K562 (cell line): ENCODE data around the gene LIX1L. TPM values are rescaled to one million over a fixed set of nuclear protein-coding genes. Genes with fewer than 3 reads are reported as not detected.

Experiments used
- CREB1 ChIP-seq, 2 experiments: sonication (generic) in 1 of 2; formaldehyde crosslinking in 1 of 2; IDR thresholded peaks; 2 replicates each; pipeline versions ENCODE4 v1.6.1 to v1.8.0; 2012 to 2022; ENCODE audit warnings: inconsistent platforms in 1 of 2, mild to moderate bottlenecking in 1 of 2, missing genetic modification reagents in 1 of 2, moderate library complexity in 1 of 2
- ELF4 ChIP-seq: fragments of 450-650 bp; formaldehyde crosslinking; IDR thresholded peaks from 2 replicates; pipeline ENCODE4 v1.4.0; 2022; ENCODE audit warnings: missing genetic modification characterization
- GABPA ChIP-seq: fragments of 200-800 bp; sonication (Bioruptor generic); conservative IDR thresholded peaks from 2 replicates; pipeline ENCODE4 v1.6.1; 2016; ENCODE audit warnings: low read depth, missing genetic modification characterization, missing compliant biosample characterization
- HDAC1 ChIP-seq, 2 experiments: fragments of 450-650 bp; IDR thresholded peaks; 2 replicates each; pipeline ENCODE4 v1.6.1; 2016 to 2017; ENCODE audit warnings: inconsistent platforms in 1 of 2, mild to moderate bottlenecking in 1 of 2, moderate library complexity in 1 of 2
- HNRNPH1 ChIP-seq: fragments of 200-400 bp; formaldehyde crosslinking; optimal IDR thresholded peaks from 2 replicates; pipeline ENCODE3; 2017; ENCODE audit warnings: low read depth, mild to moderate bottlenecking, low read length, moderate library complexity
- HNRNPUL1 ChIP-seq: fragments of 200-400 bp; formaldehyde crosslinking; IDR thresholded peaks from 2 replicates; pipeline ENCODE4 v1.6.1; 2017; ENCODE audit warnings: low read length
- IFI16 ChIP-seq: fragments of 250-450 bp; sonication (Bioruptor Pico); IDR thresholded peaks from 2 replicates; pipeline ENCODE4 v2.1.2; 2022; ENCODE audit warnings: mild to moderate bottlenecking, inconsistent platforms
- PCBP1 ChIP-seq: fragments of 200-400 bp; formaldehyde crosslinking; IDR thresholded peaks from 2 replicates; pipeline ENCODE4 v1.6.1; 2018; ENCODE audit warnings: mild to moderate bottlenecking, low read depth, low read length; ENCODE audit not compliant: poor library complexity, severe bottlenecking
- PHB2 ChIP-seq: fragments of 450-650 bp; IDR thresholded peaks from 2 replicates; pipeline ENCODE4 v1.6.1; 2017; ENCODE audit warnings: low read depth
- POLR2AphosphoS5 ChIP-seq: IDR thresholded peaks from 2 replicates; pipeline ENCODE4 v1.6.1; 2011; ENCODE audit warnings: mild to moderate bottlenecking, low read depth, low read length, moderate library complexity; ENCODE audit not compliant: control insufficient read depth, insufficient read depth
- POLR2G ChIP-seq: fragments of 200-400 bp; formaldehyde crosslinking; IDR thresholded peaks from 2 replicates; pipeline ENCODE4 v1.6.1; 2017; ENCODE audit warnings: low read depth, mild to moderate bottlenecking, antibody characterized with exemption, low read length, moderate library complexity
- POU5F1 ChIP-seq: fragments of 150-350 bp; IDR thresholded peaks from 2 replicates; pipeline ENCODE4 v1.6.1; 2014; ENCODE audit warnings: borderline replicate concordance, low read length, low read depth, mild to moderate bottlenecking; ENCODE audit not compliant: partially characterized antibody
- RAD21 ChIP-seq, 2 experiments: fragments of 250-450 bp in 1 of 2; fragments of 450-650 bp in 1 of 2; sonication (Bioruptor Pico) in 1 of 2; formaldehyde crosslinking in 1 of 2; IDR thresholded peaks in 1 of 2; conservative IDR thresholded peaks in 1 of 2; 2 replicates each; pipeline versions ENCODE4 v1.4.0 to v1.8.0; 2020 to 2022; ENCODE audit warnings: mild to moderate bottlenecking in 2 of 2, moderate library complexity in 1 of 2
- RBBP5 ChIP-seq: fragments of 200-600 bp; sonication (generic); IDR thresholded peaks from 2 replicates; pipeline ENCODE4 v1.6.1; 2012; ENCODE audit warnings: borderline replicate concordance, mild to moderate bottlenecking, low read length, control low read depth, inconsistent platforms; ENCODE audit not compliant: insufficient read depth, poor library complexity, severe bottlenecking
- TOE1 ChIP-seq, 2 experiments: fragments of 450-650 bp in 1 of 2; sonication (generic) in 1 of 2; formaldehyde crosslinking in 1 of 2; IDR thresholded peaks; 2 replicates each; pipeline versions ENCODE4 v1.7.1 to v1.8.0; 2016 to 2022; ENCODE audit warnings: borderline replicate concordance in 2 of 2, mild to moderate bottlenecking in 2 of 2, antibody characterized with exemption in 1 of 2, inconsistent platforms in 1 of 2, low read depth in 1 of 2, missing genetic modification reagents in 1 of 2, moderate library complexity in 1 of 2
- ZBTB1 ChIP-seq: sonication (generic); formaldehyde crosslinking; IDR thresholded peaks from 2 replicates; pipeline ENCODE4 v1.8.1; 2023; ENCODE audit warnings: missing genetic modification reagents, low read depth, mild to moderate bottlenecking, borderline replicate concordance
- ZNF3 ChIP-seq: fragments of 250-450 bp; sonication (Bioruptor Pico); IDR thresholded peaks from 2 replicates; pipeline ENCODE4 v1.5.0; 2021; ENCODE audit warnings: mild to moderate bottlenecking, moderate library complexity
- ZNF347 ChIP-seq: fragments of 450-650 bp; formaldehyde crosslinking; IDR thresholded peaks from 2 replicates; pipeline ENCODE4 v1.4.0; 2020; ENCODE audit warnings: low read depth, mild to moderate bottlenecking, moderate library complexity
- ZNF707 ChIP-seq: fragments of 250-450 bp; sonication (Bioruptor Pico); conservative IDR thresholded peaks from 2 replicates; pipeline ENCODE4 v1.8.0; 2022; ENCODE audit warnings: inconsistent platforms, mild to moderate bottlenecking, moderate library complexity
- ZZZ3 ChIP-seq: fragments of 450-650 bp; IDR thresholded peaks from 2 replicates; pipeline ENCODE4 v1.6.1; 2016; ENCODE audit warnings: antibody characterized with exemption, mild to moderate bottlenecking, moderate library complexity
- polyA plus RNA-seq, 8 experiments: library from polyadenylated mRNA; depleted of rRNA in 4 of 8; stranded (reverse) in 5 of 8; unstranded in 3 of 8; fragments of >200 nt; fragmentation: Nextera tagmentation in 2 of 8; fragmentation: Illumina TruSeq in 1 of 8; extraction: Ambion mirVana in 2 of 8; extraction: Trizol in 1 of 8; gene quantifications; 2 replicates each; pipeline versions ENCODE4 v1.2.1 to v1.2.3, GENCODE V29; 2011 to 2014; ENCODE audit warnings: inconsistent platforms in 1 of 8, missing spikeins in 1 of 8
- total RNA-seq, 7 experiments: library from RNA; depleted of rRNA in 6 of 7; stranded (reverse); fragments of >200 nt in 6 of 7; fragmentation: Illumina TruSeq in 2 of 7; extraction: Trizol in 2 of 7; gene quantifications; 2 replicates each; pipeline versions ENCODE4 v1.2.1 to v1.2.3, GENCODE V29; 2011 to 2021; ENCODE audit warnings: low replicate concordance in 1 of 7
- TF ChIP-seq, protein P1 (sequence below), 3 experiments: fragments of 200-800 bp in 1 of 3; sonication (Bioruptor generic) in 1 of 3; sonication (generic) in 1 of 3; formaldehyde crosslinking in 1 of 3; IDR thresholded peaks; 2 replicates each; pipeline versions ENCODE4 v1.6.1 to v1.8.0; 2016 to 2022; ENCODE audit warnings: mild to moderate bottlenecking in 2 of 3, missing compliant biosample characterization in 2 of 3, missing genetic modification characterization in 2 of 3, missing genetic modification reagents in 1 of 3
- TF ChIP-seq, protein P2 (sequence below): fragments of 250-450 bp; sonication (Bioruptor Pico); IDR thresholded peaks from 2 replicates; pipeline ENCODE4 v1.5.0; 2022; ENCODE audit warnings: mild to moderate bottlenecking

Gene LIX1L
- total and polyA plus RNA-seq, 9 of the 15 experiments (the other 6 are each of a cell fraction or from before 2014, with no cell fraction given): 4.6 to 26.5 (median 12.5) TPM

DNA sequence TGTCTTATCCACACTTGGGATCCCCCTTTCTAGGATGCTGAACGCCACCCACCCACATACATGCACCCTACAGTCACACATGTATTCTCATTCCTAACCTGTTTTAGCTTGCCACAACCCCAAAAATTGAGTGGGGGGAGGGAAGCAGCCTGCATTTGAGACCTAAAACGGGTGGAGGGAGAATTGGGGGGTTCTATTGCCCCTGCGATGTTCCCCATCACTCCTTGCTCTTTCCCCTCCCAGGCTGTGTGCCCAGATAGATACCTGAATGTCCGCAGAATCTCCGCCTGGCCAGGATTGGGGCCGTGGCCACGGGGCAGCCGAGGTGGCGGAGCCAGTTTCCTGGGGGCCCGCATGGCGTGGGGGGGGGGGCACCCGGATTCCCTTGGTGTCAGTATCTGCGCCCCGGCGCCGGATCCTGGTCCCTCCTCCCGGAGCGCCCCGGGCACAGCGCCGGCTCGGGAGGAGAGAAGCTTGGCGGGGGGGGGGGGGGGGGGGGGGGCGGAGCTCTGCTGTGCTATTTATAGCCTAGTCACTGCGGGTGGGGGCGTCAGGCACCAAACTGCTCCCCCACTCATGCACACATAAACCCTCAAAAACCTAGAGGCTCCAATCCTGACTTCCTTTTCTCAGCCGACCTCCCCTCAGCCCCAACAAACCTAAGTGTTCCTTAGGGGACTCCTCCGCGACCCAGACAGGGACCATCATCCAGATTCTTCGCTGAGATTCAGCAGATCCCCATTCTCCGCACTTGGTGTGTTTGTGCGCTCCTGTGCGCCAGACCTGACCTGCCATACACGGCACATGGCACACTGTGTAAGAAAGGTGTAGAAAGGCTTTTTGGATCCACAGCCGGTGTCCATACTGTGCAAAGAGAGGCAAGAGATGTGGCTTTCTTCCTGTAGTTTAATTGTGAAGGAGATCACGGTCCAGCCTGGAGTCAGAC is 4.6 kb upstream of the LIX1L start (continued):
- TF ChIP-seq, protein P1, sequence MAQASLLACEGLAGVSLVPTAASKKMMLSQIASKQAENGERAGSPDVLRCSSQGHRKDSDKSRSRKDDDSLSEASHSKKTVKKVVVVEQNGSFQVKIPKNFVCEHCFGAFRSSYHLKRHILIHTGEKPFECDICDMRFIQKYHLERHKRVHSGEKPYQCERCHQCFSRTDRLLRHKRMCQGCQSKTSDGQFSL (CRISPR knock-in tag; IDR thresholded peaks at IDR 0.05): peak; percentile 39; the same call in 1 of the 2 replicates
- TF ChIP-seq, protein P1 (tag; IDR thresholded peaks at IDR 0.05): peak in 1 of 2 experiments; percentile 97; a peak in 2 of 4 replicates
- TF ChIP-seq IFI16 (CRISPR knock-in tag) (no peak), POLR2AphosphoS5 (no peak), CREB1 (IDR thresholded peaks at IDR 0.05) (no peak), CREB1 (CRISPR knock-in tag; IDR thresholded peaks at IDR 0.05) (0 out of 2 replicates have a peak, but pooled peaks have one; percentile 22), RAD21 (CRISPR knock-in tag; conservative IDR thresholded peaks at IDR 0.05 in 1 of 2, IDR thresholded peaks at IDR 0.05 in 1 of 2) (no peak), ZNF707 (no peak), ZZZ3 (no peak), HNRNPH1 (no peak), GABPA (tag) (no peak), TOE1 (IDR thresholded peaks at IDR 0.05; ENCODE audit: borderline replicate concordance) (no peak), TOE1 (CRISPR knock-in tag; IDR thresholded peaks at IDR 0.05; ENCODE audit: borderline replicate concordance, low read depth) (no peak), POLR2G (0 out of 2 replicates have a peak, but pooled peaks have one; percentile 29), HNRNPUL1 (no peak), PHB2 (no peak), HDAC1 (IDR thresholded peaks at IDR 0.05) (0 out of 4 replicates have a peak, but pooled peaks of 1 of the 2 experiments have one; percentile 25), RBBP5 (no peak), ZNF3 (no peak), PCBP1 (no peak), ZBTB1 (CRISPR knock-in tag) (no peak), ZNF347 (CRISPR knock-in tag) (no peak), ELF4 (CRISPR knock-in tag) (no peak), POU5F1 (no peak)
- TF ChIP-seq, protein P2, sequence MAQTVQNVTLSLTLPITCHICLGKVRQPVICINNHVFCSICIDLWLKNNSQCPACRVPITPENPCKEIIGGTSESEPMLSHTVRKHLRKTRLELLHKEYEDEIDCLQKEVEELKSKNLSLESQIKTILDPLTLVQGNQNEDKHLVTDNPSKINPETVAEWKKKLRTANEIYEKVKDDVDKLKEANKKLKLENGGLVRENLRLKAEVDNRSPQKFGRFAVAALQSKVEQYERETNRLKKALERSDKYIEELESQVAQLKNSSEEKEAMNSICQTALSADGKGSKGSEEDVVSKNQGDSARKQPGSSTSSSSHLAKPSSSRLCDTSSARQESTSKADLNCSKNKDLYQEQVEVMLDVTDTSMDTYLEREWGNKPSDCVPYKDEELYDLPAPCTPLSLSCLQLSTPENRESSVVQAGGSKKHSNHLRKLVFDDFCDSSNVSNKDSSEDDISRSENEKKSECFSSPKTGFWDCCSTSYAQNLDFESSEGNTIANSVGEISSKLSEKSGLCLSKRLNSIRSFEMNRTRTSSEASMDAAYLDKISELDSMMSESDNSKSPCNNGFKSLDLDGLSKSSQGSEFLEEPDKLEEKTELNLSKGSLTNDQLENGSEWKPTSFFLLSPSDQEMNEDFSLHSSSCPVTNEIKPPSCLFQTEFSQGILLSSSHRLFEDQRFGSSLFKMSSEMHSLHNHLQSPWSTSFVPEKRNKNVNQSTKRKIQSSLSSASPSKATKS (CRISPR knock-in tag): no peak
